Muscle layer of colon (tissue), 2 donors: ENCODE data around the gene IQCE.

ENCODE experiments used
- H3K27ac ChIP-seq: one replicate; pipeline ENCODE4 v1.7.0; 2013; ENCODE audit warnings: low read depth, mild to moderate bottlenecking, low read length, moderate library complexity
- H3K27me3 ChIP-seq, 2 donors: one replicate each; pipeline ENCODE4 v1.7.0; 2013; ENCODE audit warnings: low read length in 2 of 2, mild to moderate bottlenecking in 2 of 2; ENCODE audit not compliant: insufficient read depth in 2 of 2, control insufficient read depth in 1 of 2
- H3K36me3 ChIP-seq: one replicate; pipeline ENCODE4 v1.7.0; 2013; ENCODE audit warnings: mild to moderate bottlenecking, low read length; ENCODE audit not compliant: insufficient read depth
- H3K4me1 ChIP-seq: one replicate; pipeline ENCODE4 v1.7.0; 2013; ENCODE audit warnings: mild to moderate bottlenecking, low read length; ENCODE audit not compliant: insufficient read depth
- H3K4me3 ChIP-seq, 2 donors: one replicate each; pipeline ENCODE4 v1.7.0; 2013; ENCODE audit warnings: low read length in 2 of 2, low read depth in 1 of 2, mild to moderate bottlenecking in 1 of 2, moderate library complexity in 1 of 2
- H3K9ac ChIP-seq: one replicate; pipeline ENCODE4 v1.7.0; 2013; ENCODE audit warnings: low read length
- H3K9me3 ChIP-seq: one replicate; pipeline ENCODE4 v1.7.0; 2013; ENCODE audit warnings: mild to moderate bottlenecking, low read length
- donor health status: abdominal sarcoma.
- donor health status: Adenocarcinoma of cecum.

IQCE gene, protein sequence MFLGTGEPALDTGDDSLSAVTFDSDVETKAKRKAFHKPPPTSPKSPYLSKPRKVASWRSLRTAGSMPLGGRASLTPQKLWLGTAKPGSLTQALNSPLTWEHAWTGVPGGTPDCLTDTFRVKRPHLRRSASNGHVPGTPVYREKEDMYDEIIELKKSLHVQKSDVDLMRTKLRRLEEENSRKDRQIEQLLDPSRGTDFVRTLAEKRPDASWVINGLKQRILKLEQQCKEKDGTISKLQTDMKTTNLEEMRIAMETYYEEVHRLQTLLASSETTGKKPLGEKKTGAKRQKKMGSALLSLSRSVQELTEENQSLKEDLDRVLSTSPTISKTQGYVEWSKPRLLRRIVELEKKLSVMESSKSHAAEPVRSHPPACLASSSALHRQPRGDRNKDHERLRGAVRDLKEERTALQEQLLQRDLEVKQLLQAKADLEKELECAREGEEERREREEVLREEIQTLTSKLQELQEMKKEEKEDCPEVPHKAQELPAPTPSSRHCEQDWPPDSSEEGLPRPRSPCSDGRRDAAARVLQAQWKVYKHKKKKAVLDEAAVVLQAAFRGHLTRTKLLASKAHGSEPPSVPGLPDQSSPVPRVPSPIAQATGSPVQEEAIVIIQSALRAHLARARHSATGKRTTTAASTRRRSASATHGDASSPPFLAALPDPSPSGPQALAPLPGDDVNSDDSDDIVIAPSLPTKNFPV

DNA sequence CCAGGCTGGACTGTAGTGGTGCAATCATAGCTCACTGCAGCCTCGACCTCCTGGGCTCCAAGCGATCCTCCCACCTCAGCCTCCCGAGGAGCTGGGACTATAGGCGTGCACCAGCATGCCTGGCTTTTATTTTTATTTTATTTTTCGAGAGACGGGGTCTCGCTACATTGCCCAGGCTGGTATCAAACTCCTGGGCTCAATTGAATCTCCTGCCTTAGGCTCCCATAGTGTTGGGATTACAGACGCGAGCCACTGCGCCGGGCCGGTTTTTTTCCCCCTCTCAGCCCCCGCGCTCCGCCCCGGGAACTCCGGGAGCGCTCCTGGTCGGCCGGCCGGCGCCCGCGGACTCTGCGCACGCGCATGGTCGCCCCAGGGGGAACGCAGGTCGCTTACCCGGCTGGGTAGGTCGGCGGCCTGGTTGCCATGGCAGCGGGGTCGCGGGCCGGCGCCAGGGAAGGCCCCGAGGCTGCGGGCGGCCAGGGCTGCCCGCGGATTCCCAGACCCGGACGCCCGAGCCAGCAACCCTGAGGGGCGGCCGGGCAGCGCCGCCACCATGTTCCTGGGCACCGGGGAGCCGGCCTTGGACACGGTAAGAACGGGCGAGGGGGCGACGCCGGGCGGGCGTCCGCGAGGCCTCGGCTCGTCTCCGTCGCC is at the start of gene IQCE:
TSS of gene IQCE (plus strand) at position 351 of the 654 bp plus-strand sequence. CDS start at position 554, 203 bp downstream.
- Histone ChIP-seq H3K27ac (peak within 1 kb of the TSS; percentile 55), H3K9me3 (no peaks in the 10 kb centered on the region), H3K27me3 (no peaks in the 10 kb centered on the region), H3K4me1 (peaks cover 25% of the 10 kb centered on the region), H3K9ac (no peak within 1 kb of the TSS), H3K36me3 (no peaks in the 10 kb centered on the region), H3K4me3 (peak within 1 kb of the TSS; percentile 81 to 98)

DNA sequence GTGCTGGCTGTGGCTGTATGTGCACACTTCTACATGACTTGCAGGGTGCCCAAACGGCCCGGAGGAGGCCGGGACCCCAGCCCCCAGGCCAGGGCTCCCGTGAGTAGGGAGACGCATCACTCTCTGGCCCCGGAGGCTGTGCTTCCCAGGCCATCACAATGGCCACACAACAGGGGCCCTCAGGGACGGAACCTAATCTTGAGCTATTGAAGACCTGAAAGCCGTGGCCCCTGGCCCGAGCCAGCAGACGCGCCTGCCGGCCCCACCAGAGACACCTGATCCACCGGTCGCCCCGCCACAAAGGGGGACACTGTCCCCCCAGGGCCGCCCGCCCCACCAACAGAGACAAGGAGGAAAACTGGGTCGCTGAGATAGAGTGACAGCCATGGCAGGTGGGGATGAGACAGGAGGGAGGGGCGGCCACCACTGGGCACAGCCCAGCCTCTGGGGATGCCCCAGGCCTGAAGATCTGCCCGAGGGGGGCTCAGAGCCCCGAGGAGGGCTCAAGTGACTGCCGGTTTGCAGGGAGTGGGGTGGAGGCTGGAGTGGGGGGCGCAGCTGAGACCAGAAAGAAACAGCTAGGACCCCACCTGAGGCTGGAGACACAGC is 49.4 kb upstream of the IQCE start:
- Histone ChIP-seq H3K4me1 (no peaks in the 10 kb centered on the region), H3K9ac (no peak overlapping the region), H3K9me3 (no peaks in the 10 kb centered on the region), H3K4me3 (no peak overlapping the region), H3K36me3 (no peaks in the 10 kb centered on the region), H3K27ac (no peak overlapping the region), H3K27me3 (no peaks in the 10 kb centered on the region)

DNA sequence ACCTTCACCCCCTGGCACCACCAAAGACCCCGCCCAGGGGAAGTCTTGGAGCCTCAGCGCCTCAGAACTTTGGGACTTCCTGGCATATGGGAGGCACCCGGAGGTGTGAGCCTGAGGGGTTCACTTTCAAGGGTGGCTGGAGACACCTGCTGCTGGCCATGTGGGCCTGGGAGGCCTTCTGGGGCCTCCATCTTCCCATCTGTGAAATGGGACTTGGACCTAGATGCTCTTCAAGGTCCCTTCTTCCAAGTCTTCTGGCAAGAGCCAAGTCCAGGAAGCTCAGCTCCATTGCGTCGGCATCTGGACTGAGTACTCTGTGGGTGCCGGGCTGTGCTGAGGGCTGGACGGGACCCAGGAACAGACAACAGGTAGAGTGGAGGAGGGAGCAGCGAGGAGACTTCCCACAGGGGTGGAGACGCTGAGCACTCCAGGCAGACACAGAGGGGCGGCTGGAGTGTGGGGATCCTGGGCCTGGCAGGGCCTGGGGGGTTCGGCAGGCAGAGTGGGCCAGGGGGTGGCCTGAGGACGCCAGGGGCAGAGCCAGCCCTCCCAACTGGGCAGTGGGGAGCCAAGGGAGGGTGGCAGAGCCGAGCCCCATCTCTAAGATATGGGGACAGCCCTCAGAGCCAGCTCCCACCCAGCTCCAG is 48.5 kb upstream of the IQCE start:
- Histone ChIP-seq H3K27ac (no peak overlapping the region), H3K4me3 (no peak overlapping the region), H3K9ac (no peak overlapping the region), H3K27me3 (no peaks in the 10 kb centered on the region), H3K4me1 (no peaks in the 10 kb centered on the region), H3K9me3 (no peaks in the 10 kb centered on the region), H3K36me3 (no peaks in the 10 kb centered on the region)

DNA sequence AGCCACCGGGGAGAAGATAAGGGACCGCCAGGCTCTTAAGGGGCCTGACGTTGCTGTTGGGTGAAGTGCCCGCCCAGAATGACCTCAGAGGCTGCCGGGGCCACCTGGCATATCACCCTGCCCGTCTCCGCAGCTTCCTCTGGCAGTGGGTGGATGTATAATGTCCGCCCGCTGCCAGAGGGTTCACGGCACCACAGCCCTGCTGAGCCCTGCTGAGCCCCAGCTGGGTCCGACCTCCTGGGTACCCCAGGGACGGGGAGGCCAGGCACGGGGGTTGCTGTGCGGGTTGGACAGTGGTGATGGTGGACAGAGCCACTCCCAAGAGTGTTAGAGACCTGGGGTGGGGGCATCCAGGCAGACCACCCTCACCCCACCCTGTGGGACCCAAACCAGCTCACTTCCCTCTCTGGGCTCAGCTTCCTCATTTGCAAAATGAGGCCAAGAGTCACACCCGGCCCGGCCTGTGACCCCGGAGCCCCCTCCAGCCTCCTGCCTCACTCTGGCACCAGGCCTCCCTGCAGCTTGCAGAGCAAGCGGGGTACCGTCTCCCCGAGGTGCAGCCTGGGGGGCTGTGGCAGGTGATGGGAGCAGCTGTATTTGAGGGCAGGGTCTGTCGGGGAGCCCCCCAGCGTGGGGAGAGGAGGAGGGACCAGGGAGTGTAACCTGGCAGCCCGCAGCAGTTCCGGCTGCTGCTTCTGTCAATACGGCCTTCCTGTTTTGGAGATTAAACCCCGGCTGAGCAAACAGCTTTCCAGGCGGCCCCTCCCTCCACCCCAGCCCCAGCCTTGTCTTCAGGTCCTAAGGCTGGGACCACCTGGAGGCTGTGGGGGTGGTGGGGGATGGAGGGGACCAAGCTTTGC is 47.6 kb upstream of the IQCE start:
- Histone ChIP-seq H3K4me3 (no peak overlapping the region), H3K4me1 (no peaks in the 10 kb centered on the region), H3K9ac (no peak overlapping the region)

DNA sequence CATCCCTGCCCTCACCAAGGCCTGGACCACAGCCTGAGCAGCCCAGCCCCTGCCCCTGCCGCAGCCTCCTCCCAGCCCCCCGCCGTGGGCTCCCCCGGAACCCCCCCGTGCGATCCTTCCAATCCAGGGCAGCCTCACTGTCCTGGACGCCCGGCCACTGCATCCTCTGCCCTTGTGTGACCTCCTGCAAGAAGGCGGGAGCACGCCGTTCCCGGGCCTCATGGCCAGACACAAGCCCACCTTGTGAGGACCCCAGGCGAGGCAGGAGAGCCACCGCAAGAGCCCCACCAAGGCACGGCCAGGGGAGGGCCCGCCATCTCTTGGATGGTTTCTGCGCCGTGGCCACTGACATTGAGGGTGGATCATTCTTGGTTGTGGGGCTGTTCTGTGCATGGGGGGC is 47.0 kb upstream of the IQCE start:
- no peak overlapping the region for H3K27ac ChIP-seq
- no peak overlapping the region for H3K9ac ChIP-seq
- no peaks in the 10 kb centered on the region for H3K27me3 ChIP-seq
- H3K9me3 ChIP-seq, result no peaks in the 10 kb centered on the region
- no peaks in the 10 kb centered on the region for H3K4me1 ChIP-seq
- H3K4me3 ChIP-seq, result no peak overlapping the region
- no peaks in the 10 kb centered on the region for H3K36me3 ChIP-seq

More for the DNA sequence above, 47.6 kb upstream of the IQCE start:
- no peaks in the 10 kb centered on the region for H3K27me3 ChIP-seq
- no peak overlapping the region for H3K27ac ChIP-seq
- no peaks in the 10 kb centered on the region for H3K9me3 ChIP-seq
- no peaks in the 10 kb centered on the region for H3K36me3 ChIP-seq

DNA sequence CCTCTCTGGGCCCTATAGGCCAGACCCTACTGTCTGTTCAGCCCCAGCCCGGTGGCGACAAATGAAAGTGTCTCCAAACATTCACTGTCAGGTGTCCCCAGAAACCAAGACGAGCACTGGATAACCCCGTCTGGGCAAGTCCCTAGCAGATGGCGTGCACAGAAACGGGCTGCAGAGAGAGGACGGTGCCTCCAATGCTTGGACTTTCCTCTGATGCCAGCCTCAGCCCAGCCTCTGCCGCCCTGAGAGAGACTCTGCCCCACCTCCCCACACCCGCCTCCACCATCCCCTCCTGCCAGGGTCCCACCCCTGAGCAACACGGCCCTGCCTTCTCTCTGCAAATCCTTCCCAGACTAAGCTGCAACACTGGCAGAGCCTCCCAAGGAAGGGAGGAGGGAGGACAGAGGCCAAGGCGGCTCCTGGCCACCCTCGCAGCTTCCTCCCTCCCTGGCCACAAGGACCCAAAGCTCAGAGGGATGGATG is 46.6 kb upstream of the IQCE start:
- Histone ChIP-seq H3K9me3 (no peaks in the 10 kb centered on the region), H3K4me3 (no peak overlapping the region), H3K9ac (no peak overlapping the region), H3K36me3 (no peaks in the 10 kb centered on the region), H3K4me1 (no peaks in the 10 kb centered on the region), H3K27ac (no peak overlapping the region), H3K27me3 (no peaks in the 10 kb centered on the region)

DNA sequence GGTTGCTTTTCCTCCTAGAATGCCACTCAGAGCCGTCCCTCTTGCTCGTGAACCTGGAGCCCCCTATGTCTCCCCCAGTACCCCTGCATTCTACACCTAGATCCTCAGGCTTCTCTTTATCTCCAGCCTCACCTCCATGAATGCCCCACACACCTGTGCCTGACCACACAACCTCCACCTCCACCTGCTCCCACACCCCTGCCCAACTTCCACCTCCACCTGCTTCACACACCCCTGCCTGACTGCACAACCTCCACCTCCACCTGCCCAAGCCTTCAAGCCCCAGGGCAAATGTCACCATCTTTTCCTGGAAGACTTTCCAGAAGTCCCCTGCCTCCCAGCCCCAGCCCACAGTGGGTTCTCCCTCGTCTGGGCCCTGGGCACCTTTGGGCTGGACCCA is 46.1 kb upstream of the IQCE start:
- no peaks in the 10 kb centered on the region for H3K36me3 ChIP-seq
- H3K4me1 ChIP-seq, result no peaks in the 10 kb centered on the region
- H3K27ac ChIP-seq, result no peak overlapping the region
- no peak overlapping the region for H3K9ac ChIP-seq
- H3K9me3 ChIP-seq, result no peaks in the 10 kb centered on the region
- H3K27me3 ChIP-seq, result no peaks in the 10 kb centered on the region
- no peak overlapping the region for H3K4me3 ChIP-seq

DNA sequence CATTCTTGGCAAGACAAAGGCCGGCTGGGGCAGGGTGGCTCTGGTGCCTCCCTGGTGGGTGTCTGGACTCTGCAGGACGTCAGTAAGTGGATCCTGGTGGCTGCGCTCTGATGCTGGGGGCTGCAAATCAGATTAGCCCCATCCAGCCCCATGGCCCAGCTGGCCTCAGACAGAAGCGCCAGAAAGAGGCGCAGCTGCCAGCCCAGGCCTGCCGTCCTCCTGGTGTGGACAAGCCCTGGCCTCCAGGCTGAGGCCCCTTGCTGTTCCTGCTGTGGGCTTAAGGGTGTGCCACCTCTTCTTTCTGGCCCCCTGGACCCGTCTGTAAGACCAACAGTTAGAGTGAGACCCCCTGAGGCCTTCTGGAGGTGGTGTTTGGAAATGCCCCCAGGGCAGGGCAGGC is 45.1 kb upstream of the IQCE start:
- Histone ChIP-seq H3K27ac (no peak overlapping the region), H3K4me3 (no peak overlapping the region), H3K4me1 (no peaks in the 10 kb centered on the region), H3K27me3 (peaks cover 0 to 5% of the 10 kb centered on the region in 2 donors), H3K9me3 (no peaks in the 10 kb centered on the region), H3K9ac (no peak overlapping the region), H3K36me3 (no peaks in the 10 kb centered on the region)

DNA sequence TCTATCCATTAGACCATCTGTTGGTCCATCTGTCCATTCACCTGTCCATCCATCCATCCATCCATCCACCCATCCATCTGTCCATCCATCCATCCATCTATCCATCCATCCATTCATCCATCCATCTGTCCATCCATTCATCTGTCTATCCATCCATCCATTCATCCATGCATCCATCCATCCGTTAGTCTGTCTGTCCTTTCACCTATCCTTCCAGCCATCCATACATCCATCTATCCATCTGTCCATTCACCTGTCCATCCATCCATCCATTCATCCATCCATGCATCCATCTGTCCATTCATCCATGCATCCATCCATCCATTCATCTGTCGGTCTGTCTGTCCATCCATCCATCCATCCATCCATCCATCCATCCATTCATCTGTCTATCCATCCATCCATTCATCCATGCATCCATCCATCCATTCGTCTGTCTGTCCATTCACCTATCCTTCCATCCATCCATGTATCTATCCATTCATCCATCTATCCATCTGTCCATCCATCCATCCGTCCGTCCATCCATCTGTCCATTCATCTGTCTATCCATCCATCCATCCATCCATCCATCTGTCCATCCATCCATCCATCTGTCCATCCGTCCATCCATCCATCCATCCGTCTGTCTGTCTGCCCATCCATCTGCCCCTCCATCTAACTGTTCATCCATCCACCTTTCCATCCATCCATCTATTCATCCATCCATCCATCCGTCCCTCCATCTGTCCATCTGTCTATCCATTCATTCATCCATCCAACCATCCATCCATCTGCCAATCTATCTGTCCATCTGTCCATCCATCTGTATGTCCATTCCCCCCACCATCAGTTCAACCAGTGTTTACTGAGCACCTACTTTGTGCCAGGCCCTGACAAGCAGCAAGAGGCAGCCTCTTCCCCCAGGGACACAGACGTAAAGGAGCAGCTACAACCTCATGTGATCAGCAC is 44.0 kb upstream of the IQCE start:
- H3K4me3 ChIP-seq, result no peak overlapping the region
- H3K4me1 ChIP-seq, result no peaks in the 10 kb centered on the region
- no peaks in the 10 kb centered on the region for H3K36me3 ChIP-seq
- H3K27ac ChIP-seq, result no peak overlapping the region
- H3K27me3 ChIP-seq, result peaks cover 0 to 9% of the 10 kb centered on the region in 2 donors
- H3K9ac ChIP-seq, result no peak overlapping the region
- no peaks in the 10 kb centered on the region for H3K9me3 ChIP-seq
